ENCODE data around the gene KHSRP.
A peak's percentile ranks its signal among the peaks of the same experiment; 100 is the strongest.

Gene KHSRP

GRCh38 chr19:6394831-6395230 is 29.8 kb downstream of the KHSRP start:
- DNase-seq (ENCODE audit: low read depth, low spot score): no peak
- no peaks in the 10 kb centered on the region for H3K9me3 ChIP-seq (ENCODE audit: insufficient read depth, low read length)
- H3K4me3 ChIP-seq (ENCODE audit: insufficient read length, low read depth): no peak overlapping the region
- no peaks in the 10 kb centered on the region for H3K27me3 ChIP-seq (ENCODE audit: insufficient read depth, insufficient read length)
- peaks cover 21% of the 10 kb centered on the region for H3K36me3 ChIP-seq (ENCODE audit: insufficient read depth, insufficient read length, low read length)
- peak overlapping the region; percentile 64 for H3K9ac ChIP-seq (ENCODE audit: insufficient read length, low read depth)
- TF ChIP-seq YY1 (IDR thresholded peaks at IDR 0.05; ENCODE audit: insufficient read depth, insufficient read length): no peak
- no peak for TF ChIP-seq ZNF274 (IDR thresholded peaks at IDR 0.05; ENCODE audit: low read depth, low read length)
- TF ChIP-seq SUZ12 (IDR thresholded peaks at IDR 0.05; ENCODE audit: extremely low read depth, insufficient read depth, insufficient read length): no peak
- H3K4me1 ChIP-seq (ENCODE audit: insufficient read depth, insufficient read length): peaks cover 5% of the 10 kb centered on the region

- H3K4me3 ChIP-seq (ENCODE audit: insufficient read length, low read depth): peak overlapping the region; percentile 95
- H3K4me1 ChIP-seq (ENCODE audit: insufficient read depth, insufficient read length): peaks cover 5% of the 10 kb centered on the region
- peaks cover 29% of the 10 kb centered on the region for H3K36me3 ChIP-seq (ENCODE audit: insufficient read depth, insufficient read length, low read length)
- peak overlapping the region; percentile 95 for H3K9ac ChIP-seq (ENCODE audit: insufficient read length, low read depth)
- H3K27me3 ChIP-seq (ENCODE audit: insufficient read depth, insufficient read length): no peaks in the 10 kb centered on the region
- no peaks in the 10 kb centered on the region for H3K9me3 ChIP-seq (ENCODE audit: insufficient read depth, low read length)
- no peak for TF ChIP-seq YY1 (IDR thresholded peaks at IDR 0.05; ENCODE audit: insufficient read depth, insufficient read length)
- no peak for TF ChIP-seq ZNF274 (IDR thresholded peaks at IDR 0.05; ENCODE audit: low read depth, low read length)
- no peak for DNase-seq (ENCODE audit: low read depth, low spot score)
Measured at GRCh38 chr19:6393983-6394412, 30.6 kb downstream of the KHSRP start.

GRCh38 chr19:6393074-6393982 is 31.3 kb downstream of the KHSRP start, which contains the start of gene GTF2F1:
TSS of gene GTF2F1 (minus strand) at chr19:6393164. CDS start at chr19:6392995, 169 bp downstream.
- Histone ChIP-seq H3K4me3 (ENCODE audit: insufficient read length, low read depth) (peak within 1 kb of the TSS; percentile 95), H3K36me3 (ENCODE audit: insufficient read depth, insufficient read length, low read length) (peaks cover 35% of the 10 kb centered on the region), H3K4me1 (ENCODE audit: insufficient read depth, insufficient read length) (peaks cover 5% of the 10 kb centered on the region), H3K27me3 (ENCODE audit: insufficient read depth, insufficient read length) (no peaks in the 10 kb centered on the region), H3K9me3 (ENCODE audit: insufficient read depth, low read length) (no peaks in the 10 kb centered on the region), H3K9ac (ENCODE audit: insufficient read length, low read depth) (peak within 1 kb of the TSS; percentile 95)
- TF ChIP-seq ZNF274 (IDR thresholded peaks at IDR 0.05; ENCODE audit: low read depth, low read length) (no peak), SUZ12 (IDR thresholded peaks at IDR 0.05; ENCODE audit: extremely low read depth, insufficient read depth, insufficient read length) (no peak), YY1 (IDR thresholded peaks at IDR 0.05; ENCODE audit: insufficient read depth, insufficient read length) (no peak)
- peak; percentile 93 for DNase-seq (ENCODE audit: low read depth, low spot score)

GRCh38 chr19:6392221-6393073 is 32.2 kb downstream of the KHSRP start:
- Histone ChIP-seq H3K27me3 (ENCODE audit: insufficient read depth, insufficient read length) (no peaks in the 10 kb centered on the region), H3K4me1 (ENCODE audit: insufficient read depth, insufficient read length) (peaks cover 5% of the 10 kb centered on the region), H3K36me3 (ENCODE audit: insufficient read depth, insufficient read length, low read length) (peaks cover 42% of the 10 kb centered on the region), H3K4me3 (ENCODE audit: insufficient read length, low read depth) (peak overlapping the region; percentile 95), H3K9me3 (ENCODE audit: insufficient read depth, low read length) (no peaks in the 10 kb centered on the region), H3K9ac (ENCODE audit: insufficient read length, low read depth) (peak overlapping the region; percentile 95)
- no peak for TF ChIP-seq SUZ12 (IDR thresholded peaks at IDR 0.05; ENCODE audit: extremely low read depth, insufficient read depth, insufficient read length)
- no peak for TF ChIP-seq ZNF274 (IDR thresholded peaks at IDR 0.05; ENCODE audit: low read depth, low read length)
- no peak for TF ChIP-seq YY1 (IDR thresholded peaks at IDR 0.05; ENCODE audit: insufficient read depth, insufficient read length)
- no peak for DNase-seq (ENCODE audit: low read depth, low spot score)

- TF ChIP-seq SUZ12 (IDR thresholded peaks at IDR 0.05; ENCODE audit: extremely low read depth, insufficient read depth, insufficient read length) (no peak), ZNF274 (IDR thresholded peaks at IDR 0.05; ENCODE audit: low read depth, low read length) (no peak), YY1 (IDR thresholded peaks at IDR 0.05; ENCODE audit: insufficient read depth, insufficient read length) (no peak)
- no peak for DNase-seq (ENCODE audit: low read depth, low spot score)
- Histone ChIP-seq H3K36me3 (ENCODE audit: insufficient read depth, insufficient read length, low read length) (peaks cover 84% of the 10 kb centered on the region), H3K9ac (ENCODE audit: insufficient read length, low read depth) (no peak overlapping the region), H3K9me3 (ENCODE audit: insufficient read depth, low read length) (no peaks in the 10 kb centered on the region), H3K27me3 (ENCODE audit: insufficient read depth, insufficient read length) (no peaks in the 10 kb centered on the region), H3K4me3 (ENCODE audit: insufficient read length, low read depth) (no peak overlapping the region), H3K4me1 (ENCODE audit: insufficient read depth, insufficient read length) (peaks cover 3% of the 10 kb centered on the region)
Measured at GRCh38 chr19:6387372-6387771, 37.2 kb downstream of the KHSRP start.

- Histone ChIP-seq H3K9ac (ENCODE audit: insufficient read length, low read depth) (no peak overlapping the region), H3K4me1 (ENCODE audit: insufficient read depth, insufficient read length) (no peaks in the 10 kb centered on the region), H3K4me3 (ENCODE audit: insufficient read length, low read depth) (no peak overlapping the region), H3K36me3 (ENCODE audit: insufficient read depth, insufficient read length, low read length) (peaks cover 88% of the 10 kb centered on the region), H3K9me3 (ENCODE audit: insufficient read depth, low read length) (peaks cover 10% of the 10 kb centered on the region; the same call in 1 of the 2 replicates), H3K27me3 (ENCODE audit: insufficient read depth, insufficient read length) (no peaks in the 10 kb centered on the region)
- no peak for DNase-seq (ENCODE audit: low read depth, low spot score)
- TF ChIP-seq ZNF274 (IDR thresholded peaks at IDR 0.05; ENCODE audit: low read depth, low read length) (no peak), SUZ12 (IDR thresholded peaks at IDR 0.05; ENCODE audit: extremely low read depth, insufficient read depth, insufficient read length) (no peak), YY1 (IDR thresholded peaks at IDR 0.05; ENCODE audit: insufficient read depth, insufficient read length) (no peak)
Measured at GRCh38 chr19:6384381-6384780, 40.2 kb downstream of the KHSRP start.

All from NT2/D1 (cell line).